IMR-90 (cell line): ENCODE measurements around the gene MAML3. TPM values are rescaled to one million over a fixed set of nuclear protein-coding genes. Genes with fewer than 3 reads are reported as not detected.

Experiments used
- ATAC-seq: fragments of 200-7000 bp; cut with Tn5 transposase; 2 replicates; pipeline ENCODE4 v1.9.1; 2020; ENCODE audit warnings: low read depth, mild to moderate bottlenecking, moderate library complexity
- BruUV-seq: library from RNA; stranded (reverse); fragments of 400-500 nt; replicated peaks from 2 replicates; lab custom pipeline; 2021; lab: Mats Ljungman, UMichigan
- CTCF ChIA-PET: fragments of 300-600 bp; formaldehyde crosslinking; extraction: SDS; loops from one replicate; lab custom pipeline; 2021; ENCODE audit warnings: antibody characterized with exemption; lab: Yijun Ruan, JAX
- POLR2A ChIA-PET: fragments of 300-600 bp; sonication (Branson Sonifier 250); formaldehyde crosslinking; loops from one replicate; lab custom pipeline; 2022; ENCODE audit warnings: antibody characterized with exemption; ENCODE audit not compliant: unreplicated experiment; lab: Charles Lee
- DNase-seq: peaks from one replicate; pipeline ENCODE4 v3.0.0; 2013
- H2AFZ ChIP-seq: replicated peaks from 2 replicates; pipeline ENCODE3; 2013; ENCODE audit warnings: low read length, mild to moderate bottlenecking; ENCODE audit not compliant: poor library complexity
- H2AK5ac ChIP-seq: 2 replicates; pipeline ENCODE4 v1.6.1; 2013; ENCODE audit warnings: low read depth, low read length, inconsistent platforms
- H2AK9ac ChIP-seq: replicated peaks from 2 replicates; pipeline ENCODE3; 2013; ENCODE audit warnings: mild to moderate bottlenecking, low read depth, low read length, moderate library complexity; ENCODE audit not compliant: poor library complexity
- H2BK120ac ChIP-seq: 2 replicates; pipeline ENCODE4 v1.6.1; 2013; ENCODE audit warnings: low read depth, low read length, inconsistent platforms
- H2BK15ac ChIP-seq: 3 replicates; pipeline ENCODE4 v1.6.1; 2013; ENCODE audit warnings: low read depth, low read length, inconsistent platforms
- H2BK20ac ChIP-seq: 2 replicates; pipeline ENCODE4 v1.6.1; 2013; ENCODE audit warnings: low read depth, mild to moderate bottlenecking, inconsistent platforms, low read length, moderate library complexity
- H2BK5ac ChIP-seq: 2 replicates; pipeline ENCODE4 v1.6.1; 2013; ENCODE audit warnings: mild to moderate bottlenecking, low read depth, low read length, inconsistent platforms; ENCODE audit not compliant: poor library complexity, severe bottlenecking
- H3K14ac ChIP-seq: replicated peaks from 2 replicates; pipeline ENCODE4 v1.6.1; 2013; ENCODE audit warnings: low read depth, low read length, inconsistent platforms
- H3K18ac ChIP-seq: 2 replicates; pipeline ENCODE4 v1.6.1; 2013; ENCODE audit warnings: low read depth, low read length, control low read depth
- H3K23ac ChIP-seq: 2 replicates; pipeline ENCODE4 v1.6.1; 2013; ENCODE audit warnings: low read depth, low read length, inconsistent platforms
- H3K27ac ChIP-seq: 2 replicates; pipeline ENCODE4 v1.5.1; 2013; ENCODE audit warnings: mild to moderate bottlenecking, control low read depth, low read length; ENCODE audit not compliant: insufficient read depth
- H3K27me3 ChIP-seq: 2 replicates; pipeline ENCODE4 v1.6.1; 2013; ENCODE audit warnings: low read length; ENCODE audit not compliant: control insufficient read depth, insufficient read depth
- H3K36me3 ChIP-seq: 2 replicates; pipeline ENCODE4 v1.6.1; 2013; ENCODE audit warnings: low read length, mixed read lengths; ENCODE audit not compliant: control insufficient read depth, insufficient read depth
- H3K4ac ChIP-seq: 2 replicates; pipeline ENCODE4 v1.6.1; 2013; ENCODE audit warnings: low read depth, low read length, inconsistent platforms
- H3K4me1 ChIP-seq: 2 replicates; pipeline ENCODE4 v1.6.1; 2013; ENCODE audit warnings: low read length, mixed read lengths; ENCODE audit not compliant: control insufficient read depth, insufficient read depth
- H3K4me2 ChIP-seq: 2 replicates; pipeline ENCODE4 v1.6.1; 2013; ENCODE audit warnings: low read depth, mild to moderate bottlenecking, control low read depth, low read length, moderate library complexity
- H3K4me3 ChIP-seq: 2 replicates; pipeline ENCODE4 v1.5.1; 2013; ENCODE audit warnings: low read depth, mild to moderate bottlenecking, control low read depth, low read length, moderate library complexity; ENCODE audit not compliant: insufficient read depth
- H3K56ac ChIP-seq: 2 replicates; pipeline ENCODE4 v1.6.1; 2013; ENCODE audit warnings: low read length, inconsistent platforms; ENCODE audit not compliant: insufficient read depth; ENCODE audit errors: extremely low read depth
- H3K79me1 ChIP-seq, 2 experiments: 2 replicates each; pipeline ENCODE4 v1.6.1; 2013; ENCODE audit warnings: low read length in 2 of 2, inconsistent platforms in 1 of 2, low read depth in 1 of 2
- H3K9ac ChIP-seq: 2 replicates; pipeline ENCODE4 v1.6.1; 2013; ENCODE audit warnings: low read depth, low read length, control low read depth
- H3K9me1 ChIP-seq: 2 replicates; pipeline ENCODE4 v1.6.1; 2013; ENCODE audit warnings: low read length, inconsistent platforms; ENCODE audit not compliant: insufficient read depth
- H3K9me3 ChIP-seq: 2 replicates; pipeline ENCODE4 v1.6.1; 2013; ENCODE audit warnings: low read length; ENCODE audit not compliant: control insufficient read depth, insufficient read depth
- H4K20me1 ChIP-seq: 2 replicates; pipeline ENCODE4 v1.6.1; 2013; ENCODE audit warnings: low read length, inconsistent platforms; ENCODE audit not compliant: insufficient read depth
- H4K5ac ChIP-seq: 2 replicates; pipeline ENCODE4 v1.6.1; 2013; ENCODE audit warnings: mild to moderate bottlenecking, low read depth, low read length, control low read depth
- H4K8ac ChIP-seq, 2 experiments: 2 replicates each; pipeline ENCODE4 v1.6.1; 2013; ENCODE audit warnings: low read depth in 2 of 2, low read length in 2 of 2, control low read depth in 1 of 2, inconsistent platforms in 1 of 2
- H4K91ac ChIP-seq: 2 replicates; pipeline ENCODE4 v1.6.1; 2013; ENCODE audit warnings: low read depth, low read length, inconsistent platforms; ENCODE audit not compliant: insufficient read depth
- BHLHE40 ChIP-seq: fragments of 150-350 bp; IDR thresholded peaks from 2 replicates; pipeline ENCODE4 v1.6.1; 2016; ENCODE audit warnings: mild to moderate bottlenecking, low read depth, low read length
- CEBPB ChIP-seq: IDR thresholded peaks from 2 replicates; pipeline ENCODE4 v1.6.1; 2012; ENCODE audit warnings: low read depth, low read length, improper control_type of control experiment
- CHD1 ChIP-seq: IDR thresholded peaks from 2 replicates; pipeline ENCODE4 v1.6.1; 2012; ENCODE audit warnings: low read depth, low read length, improper control_type of control experiment
- ELK1 ChIP-seq: fragments of 150-350 bp; IDR thresholded peaks from 2 replicates; pipeline ENCODE4 v1.6.1; 2016; ENCODE audit warnings: low read depth, mild to moderate bottlenecking, low read length, moderate library complexity, borderline replicate concordance
- MAFK ChIP-seq: IDR thresholded peaks from 2 replicates; pipeline ENCODE4 v1.6.1; 2012; ENCODE audit warnings: low read depth, low read length, improper control_type of control experiment
- MAZ ChIP-seq: IDR thresholded peaks from 2 replicates; pipeline ENCODE4 v1.6.1; 2012; ENCODE audit warnings: low read depth, mild to moderate bottlenecking, low read length, improper control_type of control experiment, moderate library complexity, borderline replicate concordance
- MXI1 ChIP-seq: IDR thresholded peaks from 2 replicates; pipeline ENCODE4 v1.6.1; 2012; ENCODE audit warnings: low read depth, mild to moderate bottlenecking, low read length, moderate library complexity, borderline replicate concordance
- POLR2A ChIP-seq: IDR thresholded peaks from 2 replicates; pipeline ENCODE4 v1.6.1; 2012; ENCODE audit warnings: mild to moderate bottlenecking, low read depth, low read length
- RFX5 ChIP-seq: IDR thresholded peaks from 2 replicates; pipeline ENCODE4 v1.8.0; 2012; ENCODE audit warnings: low read depth, mild to moderate bottlenecking, low read length, moderate library complexity
- WGBS, 2 experiments: methylation state at CpG; one replicate each; pipeline versions ENCODE4 v1.1.5 to v1.1.7; 2013; ENCODE audit warnings: missing lambda C conversion rate in 2 of 2; ENCODE audit not compliant: insufficient read length in 1 of 2; ENCODE audit errors: extremely low coverage in 2 of 2; 5-methylcytosine and 5-hydroxymethylcytosine counted together
- dilution Hi-C: fragments of 300-500 bp; cut with HindIII; formaldehyde crosslinking; loops from one replicate; pipeline ENCODE4 v1.14.3; 2018; ENCODE audit warnings: low sequenced_read_pairs; ENCODE audit not compliant: unreplicated experiment
- in situ Hi-C: fragments of 300-500 bp; cut with MboI; formaldehyde crosslinking; loops from 3 replicates; pipeline ENCODE4 v1.14.3; 2019; ENCODE audit warnings: low sequenced_read_pairs, inconsistent platforms, mixed read lengths
- intact Hi-C: fragments of 100-400 bp; cut with micrococcal nuclease; formaldehyde crosslinking; loops from 2 replicates; pipeline ENCODE4 v1.10.0; 2022
- polyA plus RNA-seq, 3 experiments: library from polyadenylated mRNA; depleted of rRNA; stranded (reverse); fragments of >200 nt; gene quantifications; 2 replicates each; pipeline ENCODE4 v1.2.3, GENCODE V29; 2012; ENCODE audit warnings: low replicate concordance in 1 of 3
- total RNA-seq: library from RNA; depleted of rRNA; stranded (reverse); fragments of >200 nt; gene quantifications from 2 replicates; pipeline ENCODE4 v1.2.3, GENCODE V29; 2012

The MAML3 gene
- total and polyA plus RNA-seq, 2 of the 4 experiments (the other 2 are of a cell fraction) = 0.90 to 1.7 TPM

- TF ChIP-seq RFX5 = no peak
Measured at GRCh38 chr4:140158365-140159030, 4.5 kb upstream of the MAML3 start (continued).

- Histone ChIP-seq H3K36me3 (no peaks in the 10 kb centered on the region), H4K5ac (no peak overlapping the region), H3K4me2 (no peak overlapping the region), H3K18ac (no peak overlapping the region), H2AK5ac (no peak overlapping the region), H4K8ac (no peak overlapping the region), H3K27ac (no peak overlapping the region), H3K9me3 (no peaks in the 10 kb centered on the region), H3K4ac (no peak overlapping the region), H2BK5ac (no peak overlapping the region), H3K14ac (no peak overlapping the region), H3K27me3 (no peaks in the 10 kb centered on the region), H2BK20ac (no peak overlapping the region), H3K79me1 (peaks cover 0 to 4% of the 10 kb centered on the region in 2 experiments; a peak in 1 of 4 replicates), H2BK15ac (no peak overlapping the region), H3K9me1 (no peaks in the 10 kb centered on the region), H3K56ac (no peak overlapping the region), H3K23ac (no peak overlapping the region), H3K4me3 (no peak overlapping the region), H2AFZ (no peak overlapping the region), H4K91ac (no peak overlapping the region), H2BK120ac (no peak overlapping the region), H3K4me1 (peaks cover 3% of the 10 kb centered on the region; the same call in 1 of the 2 replicates), H3K9ac (no peak overlapping the region), H2AK9ac (no peak overlapping the region), H4K20me1 (no peaks in the 10 kb centered on the region)
- CTCF ChIA-PET = interaction anchor here (1.0 kb wide), 1 partner anchor 77 kb away, joined by 3 read pairs; no protein-coding TSS in a partner anchor
- POLR2A ChIA-PET = no interaction called here
- in situ Hi-C loops (loop anchor here (10.0 kb wide), 3 partner anchors 113 to 423 kb away; no protein-coding TSS in a partner anchor), intact Hi-C loops (no loop called here), dilution Hi-C loops (no loop called here)
- whole genome bisulfite sequencing, 2 experiments = no CpG with 5 or more reads among the region's 2 CpGs
- BruUV-seq = no TSS peak
- ATAC-seq (no peak), DNase-seq (no peak)
- no peak for TF ChIP-seq CHD1
- TF ChIP-seq POLR2A = no peak
- TF ChIP-seq MAZ = no peak
- no peak for TF ChIP-seq ELK1
- no peak for TF ChIP-seq BHLHE40
- TF ChIP-seq MAFK = no peak
- no peak for TF ChIP-seq MXI1
- no peak for TF ChIP-seq CEBPB
Measured at GRCh38 chr4:140157341-140157740, 3.4 kb upstream of the MAML3 start.
